ENCODE data around the gene UROC1.

The UROC1 gene

GRCh38 chr3:126459763-126460127 lies 57.8 kb downstream of the UROC1 start:
- DNase-seq (ENCODE audit: low read depth), result no peak
- no peak overlapping the region for H3K4me3 ChIP-seq (replicated peaks; ENCODE audit: low read depth, low read length)
- no peak for TF ChIP-seq CTCF (IDR thresholded peaks at IDR 0.05; ENCODE audit: low read length, missing control alignments)

GRCh38 chr3:126459111-126459762 lies 58.3 kb downstream of the UROC1 start:
- no peak overlapping the region for H3K4me3 ChIP-seq (replicated peaks; ENCODE audit: low read depth, low read length)
- no peak for DNase-seq (ENCODE audit: low read depth)
- TF ChIP-seq CTCF (IDR thresholded peaks at IDR 0.05; ENCODE audit: low read length, missing control alignments), result no peak

- TF ChIP-seq CTCF (IDR thresholded peaks at IDR 0.05; ENCODE audit: low read length, missing control alignments), result no peak
- H3K4me3 ChIP-seq (replicated peaks; ENCODE audit: low read depth, low read length), result no peak overlapping the region
- no peak for DNase-seq (ENCODE audit: low read depth)
These were observed 60.7 kb downstream of the UROC1 start for GRCh38 chr3:126456766-126457388.

DNA sequence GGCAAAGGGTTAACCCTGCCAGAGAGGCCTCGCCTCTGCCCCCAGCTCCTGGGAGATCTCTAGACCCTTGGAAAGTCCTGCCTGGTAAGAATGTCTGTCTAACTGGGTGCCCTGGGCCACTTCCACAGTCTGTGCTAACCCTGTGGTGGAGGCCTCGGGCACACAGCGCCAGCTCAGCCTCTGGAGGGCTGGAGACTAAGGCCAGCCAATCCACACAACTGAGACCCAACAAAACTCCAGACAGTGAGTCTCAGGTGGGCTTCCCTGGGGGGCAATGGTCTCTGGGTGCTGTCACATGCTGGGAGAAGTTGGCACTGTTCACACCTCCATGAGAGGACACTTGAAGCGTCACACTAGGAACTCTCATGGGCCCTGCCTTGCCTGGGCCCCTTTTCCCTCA lies 61.4 kb downstream of the UROC1 start:
- DNase-seq (ENCODE audit: low read depth), result no peak
- no peak for TF ChIP-seq CTCF (IDR thresholded peaks at IDR 0.05; ENCODE audit: low read length, missing control alignments)
- no peak overlapping the region for H3K4me3 ChIP-seq (replicated peaks; ENCODE audit: low read depth, low read length)

- H3K4me3 ChIP-seq (replicated peaks; ENCODE audit: low read depth, low read length), result no peak overlapping the region
- no peak for DNase-seq (ENCODE audit: low read depth)
- TF ChIP-seq CTCF (IDR thresholded peaks at IDR 0.05; ENCODE audit: low read length, missing control alignments), result no peak
These were observed 63.0 kb downstream of the UROC1 start for GRCh38 chr3:126454437-126455198.

GRCh38 chr3:126454025-126454424 lies 63.5 kb downstream of the UROC1 start:
- TF ChIP-seq CTCF (IDR thresholded peaks at IDR 0.05; ENCODE audit: low read length, missing control alignments), result no peak
- no peak overlapping the region for H3K4me3 ChIP-seq (replicated peaks; ENCODE audit: low read depth, low read length)
- DNase-seq (ENCODE audit: low read depth), result no peak

All from fibroblast of pulmonary artery (primary cell).